MM.1S (cell line): ENCODE data around the gene HOXB1.

Experiments used
- EZH2 ChIP-seq: fragments of 300-600 bp; sonication (generic); optimal IDR thresholded peaks from 2 replicates; pipeline ENCODE3; 2017; ENCODE audit warnings: low read depth, mild to moderate bottlenecking, antibody characterized with exemption, low read length, mixed read lengths
- TF ChIP-seq, protein P1 (sequence below): fragments of 300-600 bp; sonication (generic); IDR thresholded peaks from 2 replicates; pipeline ENCODE4 v1.5.1; 2016; ENCODE audit warnings: antibody characterized with exemption, low read length, mixed read lengths

GRCh38 chr17:48484256-48484655 lies 46.6 kb downstream of the HOXB1 start:
- TF ChIP-seq EZH2: no peak
- TF ChIP-seq, protein P1, sequence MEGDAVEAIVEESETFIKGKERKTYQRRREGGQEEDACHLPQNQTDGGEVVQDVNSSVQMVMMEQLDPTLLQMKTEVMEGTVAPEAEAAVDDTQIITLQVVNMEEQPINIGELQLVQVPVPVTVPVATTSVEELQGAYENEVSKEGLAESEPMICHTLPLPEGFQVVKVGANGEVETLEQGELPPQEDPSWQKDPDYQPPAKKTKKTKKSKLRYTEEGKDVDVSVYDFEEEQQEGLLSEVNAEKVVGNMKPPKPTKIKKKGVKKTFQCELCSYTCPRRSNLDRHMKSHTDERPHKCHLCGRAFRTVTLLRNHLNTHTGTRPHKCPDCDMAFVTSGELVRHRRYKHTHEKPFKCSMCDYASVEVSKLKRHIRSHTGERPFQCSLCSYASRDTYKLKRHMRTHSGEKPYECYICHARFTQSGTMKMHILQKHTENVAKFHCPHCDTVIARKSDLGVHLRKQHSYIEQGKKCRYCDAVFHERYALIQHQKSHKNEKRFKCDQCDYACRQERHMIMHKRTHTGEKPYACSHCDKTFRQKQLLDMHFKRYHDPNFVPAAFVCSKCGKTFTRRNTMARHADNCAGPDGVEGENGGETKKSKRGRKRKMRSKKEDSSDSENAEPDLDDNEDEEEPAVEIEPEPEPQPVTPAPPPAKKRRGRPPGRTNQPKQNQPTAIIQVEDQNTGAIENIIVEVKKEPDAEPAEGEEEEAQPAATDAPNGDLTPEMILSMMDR: no peak
